ENCODE measurements around the gene CHRM1.

CHRM1 gene

DNA sequence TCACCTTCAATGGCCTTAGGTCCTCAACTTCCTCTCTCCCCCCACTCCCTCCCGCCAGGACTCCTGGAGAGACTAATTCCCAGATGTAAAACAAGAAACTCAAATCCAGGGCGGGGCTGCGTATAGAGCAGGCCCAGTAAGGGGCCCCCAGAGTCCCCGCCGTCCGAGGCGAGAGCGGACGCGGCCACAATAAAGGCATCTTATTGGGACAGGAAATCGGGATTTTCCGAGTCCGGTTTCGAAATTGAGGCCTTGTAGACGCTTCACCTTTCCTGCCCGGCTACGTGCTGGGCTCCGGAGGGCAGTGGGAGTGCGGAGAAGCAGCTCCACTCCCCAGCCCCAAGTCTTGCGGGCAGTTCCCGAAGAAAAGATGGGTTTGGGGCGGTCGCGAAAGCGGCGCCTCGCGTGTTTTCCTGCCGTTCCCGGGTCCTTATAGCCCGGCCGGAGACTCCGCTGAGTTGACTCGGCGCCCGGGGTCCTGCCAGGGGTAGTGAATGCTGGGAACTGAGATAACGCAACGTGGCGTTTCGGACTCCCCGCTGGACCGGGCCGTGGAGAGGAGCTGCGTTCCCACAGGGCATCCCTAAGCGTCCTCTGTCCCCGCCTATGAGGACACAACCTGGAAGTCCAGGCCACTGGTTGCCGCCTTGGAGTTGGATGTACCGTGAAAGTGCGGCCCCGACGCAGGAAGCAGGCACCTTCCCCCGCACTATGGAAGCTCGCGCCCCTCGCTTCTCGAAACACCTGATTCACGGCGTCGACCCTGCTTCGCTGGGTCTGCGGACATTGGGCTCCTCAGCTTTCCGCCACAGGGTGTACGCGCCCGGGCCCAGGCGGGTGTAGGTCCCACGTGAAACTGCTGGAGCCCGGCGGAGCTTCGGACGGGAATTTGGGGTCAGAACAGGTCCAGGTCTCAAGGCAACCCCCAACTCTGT is 4.8 kb upstream of the CHRM1 start:
- no peak for DNase-seq

DNA sequence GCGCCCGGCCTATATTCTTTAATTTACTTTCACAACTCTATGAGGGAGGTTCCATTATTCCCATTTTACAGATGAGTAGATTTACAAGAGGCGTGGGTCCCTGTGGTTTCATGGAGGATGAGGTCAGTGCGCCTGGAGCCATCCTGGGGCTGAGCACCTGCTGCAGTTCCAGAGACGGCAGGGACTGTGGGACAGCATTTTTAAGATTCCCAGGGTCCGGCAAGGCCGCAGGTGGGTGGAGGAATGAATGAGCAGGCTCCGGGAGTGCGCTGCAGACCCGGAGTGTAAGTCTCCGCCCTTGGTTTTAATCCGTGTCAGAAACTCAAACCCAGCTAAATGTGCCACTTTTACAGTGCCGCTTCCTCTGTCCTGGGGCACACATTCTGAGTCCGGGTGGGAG is 4.1 kb upstream of the CHRM1 start:
- DNase-seq = no peak

DNA sequence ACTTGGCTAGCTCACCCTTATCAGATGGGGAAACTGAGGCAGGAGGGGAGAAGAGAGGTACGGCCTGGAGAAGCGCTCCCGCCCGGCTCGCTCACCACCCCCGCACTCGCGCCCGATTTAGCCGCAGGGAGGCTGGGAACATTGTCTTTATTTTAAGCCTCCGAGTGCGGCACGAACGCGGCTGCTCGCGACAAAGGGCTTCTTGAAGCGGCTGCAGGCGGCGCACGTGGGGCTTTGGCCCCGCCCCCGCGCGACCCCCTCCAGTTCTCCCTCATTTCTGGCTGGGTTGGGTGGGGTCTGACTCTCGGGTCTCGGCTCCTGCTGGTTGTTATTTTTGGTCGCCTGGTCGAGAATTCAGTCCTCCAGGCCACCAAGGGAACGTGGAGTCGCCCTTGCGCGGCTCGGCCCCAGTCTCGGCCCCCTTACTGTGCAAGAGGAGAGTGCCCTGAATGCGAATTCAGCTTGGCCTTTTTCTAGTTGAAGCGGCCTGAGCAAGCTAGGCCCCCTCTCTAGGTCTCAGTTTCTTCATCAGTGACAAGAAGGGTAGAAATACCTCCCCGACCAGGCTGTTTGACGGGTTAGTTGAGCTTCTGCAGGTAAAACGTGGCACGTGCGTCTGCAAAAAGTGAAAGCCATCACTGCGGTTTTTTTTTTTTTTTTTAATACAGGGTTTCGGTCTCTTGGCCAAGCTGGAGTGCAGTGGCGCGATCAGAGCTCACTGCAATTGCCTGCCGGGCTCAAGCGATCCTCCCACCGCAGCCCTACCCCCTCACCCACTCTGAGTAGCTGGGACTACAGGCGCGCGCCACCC is 2.6 kb upstream of the CHRM1 start:
- no peak for DNase-seq

DNA sequence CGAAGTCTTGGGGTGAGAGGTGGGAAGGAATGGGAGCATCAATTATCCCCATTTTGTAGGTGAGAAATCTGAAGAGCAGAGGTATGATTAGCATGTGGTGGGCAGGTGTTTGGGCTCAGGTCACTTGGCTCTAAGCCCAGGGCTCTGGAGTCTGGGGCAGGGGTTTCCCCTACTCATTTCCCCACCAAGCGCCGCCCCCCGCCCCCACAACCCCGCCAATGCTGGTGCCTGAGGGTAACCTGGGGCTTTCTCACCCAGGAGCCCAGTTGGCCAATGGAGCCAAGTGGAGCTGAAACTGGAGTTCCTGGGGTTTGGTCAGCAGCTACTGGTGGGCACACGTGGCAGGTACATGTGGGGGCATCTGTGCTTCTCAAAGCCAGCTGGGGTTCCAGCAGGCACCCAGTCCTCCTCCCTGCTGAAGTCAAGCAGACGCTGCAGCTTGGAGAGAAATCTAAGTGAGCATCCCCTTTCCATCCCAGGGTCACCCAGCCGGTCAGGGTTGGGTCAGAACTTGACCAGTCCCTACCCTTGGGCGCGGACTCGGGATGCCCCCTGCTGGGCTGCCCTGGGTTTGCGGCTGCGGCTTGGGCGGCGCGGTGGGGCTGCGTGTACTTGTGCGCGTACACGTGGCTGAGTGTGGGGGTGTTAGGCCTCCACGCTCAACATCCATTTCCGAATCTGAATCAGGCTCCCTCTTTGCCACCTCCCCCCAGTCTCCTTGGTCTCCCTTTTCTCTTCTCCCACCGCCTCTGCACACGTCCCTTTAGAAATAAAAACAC is 1.7 kb upstream of the CHRM1 start:
- peak; percentile 82 for DNase-seq

DNA sequence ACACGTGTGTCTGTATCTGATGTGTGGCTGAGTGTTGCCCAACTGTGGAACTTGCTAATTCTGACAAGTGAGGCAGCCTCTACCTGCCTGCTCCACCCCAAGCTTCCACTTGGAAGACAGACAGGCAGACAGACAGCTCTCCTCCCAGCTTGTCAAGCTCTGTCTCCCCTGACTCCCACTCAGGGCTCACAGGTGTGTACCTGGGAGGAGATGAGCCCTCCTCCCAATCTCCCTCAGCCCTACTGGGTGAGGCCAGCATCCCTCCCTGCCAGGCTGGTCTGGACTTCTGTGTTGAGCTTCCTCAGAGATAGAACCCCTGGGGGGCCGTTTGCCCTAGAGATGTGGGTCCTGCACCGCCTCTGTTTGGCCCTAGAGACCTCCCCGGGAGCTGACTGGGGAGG is 1.0 kb upstream of the CHRM1 start:
- no peak for DNase-seq

DNA sequence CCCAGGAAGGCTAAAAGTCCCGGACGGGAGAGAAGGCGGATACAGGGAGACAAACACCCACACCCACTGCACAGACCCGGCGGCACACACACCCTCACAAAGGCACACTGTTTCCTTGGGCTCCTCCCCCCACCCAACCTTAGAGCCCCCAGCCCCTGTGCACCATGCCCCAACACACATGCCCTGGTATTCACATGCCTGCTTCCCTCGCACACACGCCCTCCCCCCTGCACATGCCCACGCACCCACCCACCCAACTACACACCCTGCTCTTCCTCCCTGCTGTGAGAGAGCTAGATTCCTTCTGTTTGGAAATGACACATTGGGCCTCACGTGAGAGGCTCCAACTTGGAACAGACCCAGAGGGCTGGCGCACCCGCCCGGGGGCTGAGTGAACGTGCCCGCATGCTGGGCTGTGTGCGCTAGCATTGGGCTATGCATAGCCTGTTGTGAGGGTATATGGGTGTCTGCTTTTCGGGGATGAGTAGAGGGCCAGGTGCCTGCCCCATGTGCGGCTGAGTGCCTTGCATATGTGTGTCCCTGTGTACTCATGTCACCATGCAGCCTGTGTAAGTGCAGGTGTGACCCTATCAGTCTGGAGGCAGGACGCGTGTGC is 518 bp upstream of the CHRM1 start:
- DNase-seq = no peak

DNA sequence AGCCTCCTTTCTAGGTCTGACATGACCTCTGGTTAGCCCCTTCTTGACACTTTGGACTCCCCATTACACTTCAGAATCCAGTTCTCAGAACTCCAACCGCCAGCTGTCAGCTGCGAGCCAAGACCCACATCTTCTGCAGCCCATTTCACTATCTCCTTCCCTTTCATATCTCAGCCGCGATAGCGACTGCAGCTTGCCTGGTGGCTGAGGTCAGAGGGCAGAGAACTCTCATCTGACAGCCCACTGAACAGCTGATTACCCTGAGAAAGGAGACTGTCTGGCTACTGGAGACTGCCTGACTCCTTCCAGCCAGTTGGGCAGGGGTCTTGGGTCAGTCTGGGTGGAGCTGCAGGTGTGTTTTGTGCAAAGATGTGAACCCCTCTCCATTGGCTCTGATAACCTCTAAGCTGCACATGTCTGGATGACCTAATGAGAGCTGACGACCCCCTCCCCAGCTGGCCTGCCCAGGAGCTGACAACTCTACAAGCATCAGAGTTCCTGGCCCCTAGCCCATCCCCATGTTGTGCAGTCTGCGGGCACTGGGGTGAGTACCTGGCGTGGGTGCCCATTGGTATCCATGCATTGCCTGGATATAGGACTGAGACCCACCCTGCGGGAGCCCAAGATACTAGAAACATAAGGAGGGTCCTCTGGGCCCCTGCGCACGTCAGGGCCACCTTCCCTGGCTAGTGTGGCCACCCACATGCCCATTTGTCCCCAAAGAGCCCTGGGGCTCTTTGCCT is 1.1 kb downstream of the CHRM1 start:
- no peak for DNase-seq

DNA sequence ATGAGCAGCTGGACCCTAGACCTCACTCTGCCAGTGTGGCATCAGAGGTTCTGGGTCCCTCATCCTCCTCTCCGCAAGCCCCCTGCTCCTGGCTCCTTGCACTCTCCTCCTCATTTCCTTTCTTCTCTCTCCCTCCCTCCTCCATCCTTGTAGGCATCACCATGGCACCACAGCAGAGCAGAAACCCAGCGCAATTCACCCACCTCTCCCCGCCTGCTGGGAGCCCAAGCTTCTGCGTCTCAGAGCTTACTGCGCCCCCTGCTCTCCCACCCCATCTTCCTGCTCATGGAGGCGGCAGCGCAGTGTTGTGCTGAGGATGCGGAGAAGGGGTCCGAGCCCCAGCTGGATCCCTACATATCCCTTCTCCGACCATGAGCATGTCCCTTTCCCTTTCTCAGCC is 1.7 kb downstream of the CHRM1 start:
- DNase-seq = no peak

DNA sequence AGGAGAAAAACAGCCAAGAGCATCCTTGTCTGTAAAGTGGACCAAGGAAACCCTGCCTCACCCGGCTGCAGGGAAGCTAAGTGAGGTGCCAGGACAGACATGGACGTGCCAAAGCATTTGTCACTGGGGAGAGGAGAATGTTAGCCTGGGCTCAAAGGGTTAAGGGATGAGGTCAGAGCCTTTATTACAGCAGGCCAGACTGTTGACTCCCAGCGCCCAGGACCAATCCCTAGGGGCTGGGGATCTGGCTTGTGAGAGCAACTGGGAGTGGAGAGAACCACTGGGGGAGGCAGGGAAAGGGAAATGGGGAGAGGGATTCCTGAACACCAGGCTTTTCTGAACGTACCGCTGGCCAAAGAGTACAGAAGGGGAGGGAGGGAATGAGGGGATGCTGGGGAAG is 2.6 kb downstream of the CHRM1 start:
- DNase-seq = no peak

DNA sequence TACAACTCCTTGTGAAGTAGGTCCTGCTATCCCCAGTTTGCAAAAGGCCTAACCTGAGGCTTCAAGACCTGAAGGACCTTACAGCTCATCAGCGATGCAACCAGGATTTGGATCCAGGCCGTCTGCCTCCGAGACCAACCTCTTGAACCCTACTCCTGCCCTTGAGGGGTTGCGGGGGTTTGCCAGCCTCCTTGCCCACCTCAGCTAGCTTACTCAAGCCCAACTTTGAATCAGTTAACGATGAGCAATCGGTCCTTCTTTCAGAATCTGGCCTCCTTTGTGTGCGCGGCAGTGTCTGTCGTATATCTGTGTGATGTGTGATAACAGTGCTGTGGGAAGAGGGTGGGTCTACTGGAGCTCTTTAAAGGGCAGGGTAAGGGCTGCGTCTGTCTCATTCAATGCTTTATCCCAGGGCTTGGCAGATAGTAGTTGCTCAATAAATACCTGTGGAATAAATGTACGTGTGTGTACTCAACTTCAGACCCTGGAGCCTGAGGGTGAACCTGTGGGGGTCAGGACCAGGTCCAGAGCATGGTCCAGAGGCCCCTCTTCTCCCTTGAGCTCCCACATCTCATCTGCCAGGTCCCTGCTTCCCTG is 3.2 kb downstream of the CHRM1 start:
- DNase-seq = no peak

DNA sequence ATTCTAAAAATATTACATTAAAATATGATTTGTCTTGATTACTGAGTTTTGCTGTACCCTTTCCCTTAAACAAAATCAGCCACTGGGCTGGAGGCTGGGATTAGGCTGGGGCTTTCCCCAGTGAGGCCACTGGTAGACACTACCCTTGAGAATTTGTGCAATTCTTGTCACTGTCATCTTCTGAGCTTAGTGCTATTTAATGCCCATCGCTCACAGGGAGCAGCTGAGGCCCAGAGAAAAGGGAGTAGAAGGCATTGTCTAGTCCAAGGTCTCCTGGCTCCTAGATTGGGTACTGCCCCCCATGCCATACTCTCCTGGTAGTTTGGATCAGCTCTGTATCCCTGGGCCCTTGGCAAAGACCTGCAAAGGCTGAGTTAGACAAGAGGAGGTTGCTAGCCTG is 6.7 kb downstream of the CHRM1 start:
- DNase-seq = no peak

DNA sequence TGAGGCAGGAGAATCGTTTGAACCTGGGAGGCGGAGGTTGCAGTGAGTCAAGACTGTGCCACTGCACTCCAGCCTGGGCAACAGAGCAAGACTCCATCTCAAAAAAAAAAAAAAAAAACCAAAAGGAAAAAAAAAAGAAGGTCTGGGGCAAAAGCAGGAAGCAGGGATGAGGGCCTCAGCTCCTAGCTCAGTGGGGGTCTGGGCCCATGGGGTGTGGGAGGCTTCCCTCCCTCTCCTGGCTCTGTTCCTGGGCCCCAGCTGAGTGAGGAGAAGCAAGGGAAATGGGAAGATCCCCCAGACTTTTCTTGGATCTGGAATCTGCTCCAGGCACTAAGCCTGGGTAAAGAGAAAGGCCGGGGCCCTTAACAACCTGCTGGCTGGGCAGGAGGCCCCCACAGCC is 8.9 kb downstream of the CHRM1 start:
- no peak for DNase-seq

DNA sequence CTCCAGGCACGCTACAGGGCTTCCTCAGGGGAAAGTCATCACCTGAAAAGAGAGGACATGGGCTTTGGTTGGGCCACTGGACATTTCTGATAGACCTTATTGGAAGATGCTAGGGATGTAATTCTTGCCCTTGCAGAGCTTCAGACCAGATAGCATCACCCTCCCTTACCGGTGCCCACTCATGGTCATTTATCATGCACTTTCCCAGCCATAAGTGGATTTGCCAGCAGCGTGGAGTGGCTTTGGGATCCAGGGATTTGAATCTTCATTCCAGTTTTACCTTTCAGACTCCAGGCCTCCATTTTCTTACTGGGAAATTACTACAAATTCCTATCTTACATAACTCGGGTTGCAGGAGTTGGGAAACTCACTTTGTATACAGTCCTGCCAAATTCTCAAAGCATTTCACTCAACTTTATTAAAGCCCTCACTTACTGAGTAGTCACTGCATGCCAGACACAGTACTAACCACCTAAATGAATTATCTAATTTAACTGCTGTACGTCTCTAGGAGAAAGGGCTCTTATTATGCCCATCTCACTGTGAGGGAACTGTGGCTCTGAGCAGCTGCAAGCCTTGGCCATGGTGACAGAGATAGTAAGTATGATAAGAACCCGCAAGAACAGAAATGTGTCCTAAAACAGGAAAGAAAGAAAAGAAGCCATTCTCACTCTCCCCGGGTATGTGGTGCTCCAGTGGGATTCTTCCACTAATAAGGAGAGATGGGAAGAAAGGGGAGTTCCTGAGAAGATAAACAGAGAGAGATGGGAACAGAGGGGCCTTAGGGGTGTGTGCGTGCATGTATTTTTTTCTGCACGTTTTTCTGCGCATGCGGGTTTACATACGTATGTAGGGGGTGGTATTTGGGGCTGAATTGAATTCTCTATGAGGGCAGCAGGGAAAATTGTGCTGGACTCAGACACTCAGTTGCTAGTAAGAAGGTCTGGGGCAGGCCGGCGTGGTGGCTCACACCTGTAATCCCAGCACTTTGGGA is 9.7 kb downstream of the CHRM1 start:
- no peak for DNase-seq

DNA sequence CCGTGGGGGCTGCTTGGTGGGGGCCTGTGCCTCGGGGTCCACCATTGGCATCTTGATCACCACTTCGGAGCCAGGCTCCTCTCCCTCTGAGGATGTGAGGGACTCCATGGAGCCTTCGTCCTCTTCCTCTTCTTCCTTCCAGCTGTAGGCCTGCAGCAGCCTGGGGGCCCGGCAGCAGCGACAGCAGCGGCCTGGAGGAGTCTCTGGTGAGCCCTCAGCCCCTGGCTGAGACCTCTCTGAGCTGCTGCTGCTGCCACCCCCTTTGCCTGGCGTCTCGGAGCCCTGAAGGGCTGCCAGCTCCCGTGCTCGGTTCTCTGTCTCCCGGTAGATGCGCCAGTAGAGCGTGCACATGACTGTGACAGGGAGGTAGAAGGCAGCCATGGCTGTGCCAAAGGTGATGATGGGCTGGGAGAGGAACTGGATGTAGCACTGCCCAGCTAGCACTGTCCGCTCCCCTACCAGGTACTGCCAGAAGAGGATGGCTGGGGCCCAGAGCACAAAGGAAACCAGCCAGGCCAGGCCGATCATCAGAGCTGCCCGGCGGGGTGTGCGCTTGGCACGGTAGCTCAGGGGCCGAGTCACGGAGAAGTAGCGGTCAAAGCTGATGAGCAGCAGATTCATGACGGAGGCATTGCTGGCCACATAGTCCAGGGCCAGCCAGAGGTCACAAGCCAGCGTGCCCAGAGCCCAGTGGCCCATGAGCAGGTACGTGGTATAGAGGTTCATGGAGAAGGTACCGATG is 10.9 kb downstream of the CHRM1 start:
- no peak for DNase-seq

DNA sequence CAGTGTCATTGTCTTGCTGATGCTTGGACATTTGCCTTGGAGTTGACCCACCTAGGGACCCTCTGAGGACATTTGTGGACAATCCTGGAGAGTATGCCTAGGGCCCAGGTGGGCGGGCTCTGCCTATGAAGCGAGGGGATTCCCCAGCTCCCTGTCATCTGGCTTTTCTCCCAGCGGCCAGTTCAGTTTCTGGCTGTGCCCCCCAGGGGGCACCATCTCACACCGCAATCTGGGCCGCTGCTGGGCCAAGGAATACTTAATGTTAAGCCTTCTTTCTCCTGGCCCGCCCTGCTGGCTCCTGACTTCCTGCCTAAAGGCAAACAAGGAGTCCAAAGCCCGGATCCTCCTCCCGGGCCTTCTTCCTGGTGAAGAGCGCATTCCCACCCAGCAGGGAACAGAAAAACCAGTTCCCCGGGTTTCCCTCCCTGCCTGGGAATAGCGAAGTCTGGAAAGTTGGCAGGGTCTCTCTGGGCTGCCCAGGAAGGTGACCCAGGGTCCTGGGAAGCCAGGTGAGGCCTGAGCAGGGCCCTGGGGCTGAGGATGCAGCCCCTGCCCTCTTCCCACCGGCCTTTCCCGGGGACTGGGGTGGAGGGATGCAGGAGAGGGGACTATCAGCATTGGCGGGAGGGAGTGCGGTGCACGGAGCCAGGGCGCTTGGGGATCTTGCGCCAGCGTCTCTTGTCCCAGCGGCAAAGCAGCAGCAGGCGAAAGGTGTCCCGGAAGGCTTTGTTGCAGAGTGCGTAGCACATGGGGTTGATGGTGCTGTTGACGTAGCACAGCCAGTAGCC is 11.9 kb downstream of the CHRM1 start:
- no peak for DNase-seq

DNA sequence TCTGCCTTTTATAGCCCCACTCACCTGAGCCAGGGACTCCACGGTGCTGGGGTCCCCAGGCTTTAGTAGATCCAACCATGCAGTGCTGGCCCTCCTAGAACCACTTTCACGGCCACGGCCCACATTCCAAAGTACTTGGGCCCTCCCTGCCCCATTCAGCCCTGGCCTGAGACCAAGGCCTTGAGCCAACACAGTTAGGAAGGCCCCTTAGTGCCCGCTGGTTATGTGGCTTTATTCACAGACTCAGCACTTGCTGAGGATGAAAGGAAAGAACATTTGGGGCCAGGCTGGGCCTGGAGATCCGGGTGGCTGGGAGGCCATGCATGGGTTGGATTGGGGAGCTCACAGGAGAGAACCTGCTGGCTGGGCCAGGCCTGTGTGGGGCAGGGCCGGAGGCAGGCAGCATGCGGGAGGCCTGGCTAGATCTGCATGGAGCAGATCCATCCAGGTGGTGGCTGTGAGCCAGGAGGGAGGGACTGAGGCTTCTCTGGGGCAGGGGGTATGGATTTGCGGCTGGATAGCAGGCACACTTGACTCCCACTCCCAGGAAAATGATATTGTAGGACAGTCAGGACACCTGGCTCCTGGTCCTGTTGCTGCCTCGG is 12.6 kb downstream of the CHRM1 start:
- no peak for DNase-seq

DNA sequence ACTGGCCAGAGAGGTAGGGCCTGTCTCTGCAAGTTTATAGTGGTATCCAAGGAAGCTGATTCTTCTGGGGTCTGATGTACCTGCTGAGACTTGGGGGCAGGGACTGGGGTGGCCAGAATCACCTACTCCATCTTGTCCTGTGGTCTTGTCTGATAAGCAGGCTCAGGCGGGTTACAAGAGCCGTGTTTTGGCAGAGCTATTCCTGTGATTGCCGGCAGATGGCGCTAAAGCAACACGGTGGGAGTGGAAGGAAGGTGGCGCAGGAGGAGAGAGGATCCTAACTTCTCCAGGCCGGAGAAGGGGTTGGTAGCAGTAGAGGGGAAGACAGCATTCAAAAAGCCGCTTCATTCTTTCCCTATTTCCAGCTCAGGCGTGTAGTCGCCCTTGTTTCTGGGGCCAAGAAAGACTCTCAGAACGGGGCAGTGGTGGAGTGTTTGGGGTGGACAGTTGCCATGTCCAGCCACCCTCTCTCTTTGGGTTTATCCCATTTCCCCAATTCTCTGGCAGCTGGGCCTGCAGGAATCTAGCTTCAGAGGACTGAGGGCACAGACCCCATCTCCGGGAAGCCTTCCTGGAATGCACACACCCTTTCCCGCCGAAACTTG is 15.1 kb downstream of the CHRM1 start:
- DNase-seq = peak; percentile 94

DNA sequence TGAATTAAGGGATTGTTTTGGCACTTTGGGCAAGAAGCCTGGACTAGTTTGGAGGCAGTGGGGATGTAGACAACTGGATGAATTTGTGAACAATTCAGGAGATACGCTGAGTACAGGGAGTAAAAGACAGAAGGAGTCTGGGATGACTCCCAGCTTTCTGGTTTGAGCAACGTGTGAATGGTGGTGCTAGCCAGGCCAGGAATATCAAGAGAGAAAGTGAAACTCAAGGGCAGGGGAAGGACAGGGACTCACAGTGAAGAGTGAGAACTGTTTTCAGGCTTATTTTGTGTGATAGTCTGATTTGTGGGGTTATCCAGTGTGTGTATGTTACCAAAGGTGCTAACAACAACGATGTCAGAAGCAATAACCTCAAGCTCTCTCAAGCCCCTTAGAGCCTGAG is 15.9 kb downstream of the CHRM1 start:
- DNase-seq = no peak
